H9 (cell line): ENCODE measurements around the gene KRT222. TPM values are rescaled to one million over a fixed set of nuclear protein-coding genes. Genes with fewer than 3 reads are reported as not detected.

Experiments used
- DNase-seq: peaks from one replicate; pipeline ENCODE4 v3.0.0-alpha.2; 2017
- H2AFZ ChIP-seq: one replicate; pipeline ENCODE4 v1.6.1; 2013; ENCODE audit warnings: mild to moderate bottlenecking, low read length, control low read depth, moderate library complexity
- H2AK5ac ChIP-seq: 2 replicates; pipeline ENCODE4 v1.6.1; 2013; ENCODE audit warnings: low read length, control low read depth, mixed read lengths; ENCODE audit not compliant: insufficient read length
- H2BK120ac ChIP-seq: one replicate; pipeline ENCODE4 v1.6.1; 2013; ENCODE audit warnings: low read depth, mild to moderate bottlenecking, low read length, control low read depth, inconsistent platforms; ENCODE audit not compliant: poor library complexity, severe bottlenecking
- H2BK12ac ChIP-seq: 2 replicates; pipeline ENCODE4 v1.6.1; 2013; ENCODE audit warnings: low read length, control low read depth, mixed read lengths, low read depth; ENCODE audit not compliant: insufficient read length
- H2BK15ac ChIP-seq: 2 replicates; pipeline ENCODE4 v1.6.1; 2013; ENCODE audit warnings: low read depth, low read length, control low read depth
- H2BK20ac ChIP-seq: one replicate; pipeline ENCODE4 v1.6.1; 2013; ENCODE audit warnings: low read depth, mild to moderate bottlenecking, low read length, control low read depth, inconsistent platforms; ENCODE audit not compliant: poor library complexity, severe bottlenecking
- H2BK5ac ChIP-seq: 2 replicates; pipeline ENCODE4 v1.6.1; 2013; ENCODE audit warnings: low read length, control low read depth, mixed read lengths; ENCODE audit not compliant: insufficient read length
- H3K14ac ChIP-seq: 2 replicates; pipeline ENCODE4 v1.6.1; 2013; ENCODE audit warnings: low read length, control low read depth; ENCODE audit not compliant: insufficient read depth
- H3K18ac ChIP-seq: 2 replicates; pipeline ENCODE4 v1.6.1; 2013; ENCODE audit warnings: low read depth, mild to moderate bottlenecking, mixed read lengths, low read length, control low read depth; ENCODE audit not compliant: insufficient read length
- H3K23ac ChIP-seq: 2 replicates; pipeline ENCODE4 v1.6.1; 2013; ENCODE audit warnings: low read length, control low read depth, mixed read lengths, low read depth; ENCODE audit not compliant: insufficient read length
- H3K23me2 ChIP-seq: 2 replicates; pipeline ENCODE4 v1.6.1; 2013; ENCODE audit warnings: low read depth, mild to moderate bottlenecking, mixed read lengths, low read length, control low read depth; ENCODE audit not compliant: insufficient read length, poor library complexity, severe bottlenecking
- H3K27ac ChIP-seq: 2 replicates; pipeline ENCODE4 v1.5.1; 2013; ENCODE audit warnings: low read length, control low read depth, mixed read lengths, low read depth; ENCODE audit not compliant: insufficient read length
- H3K27me3 ChIP-seq: 2 replicates; pipeline ENCODE4 v1.6.1; 2013; ENCODE audit warnings: low read length, control low read depth, inconsistent platforms; ENCODE audit not compliant: insufficient read depth
- H3K4ac ChIP-seq: 2 replicates; pipeline ENCODE4 v1.6.1; 2013; ENCODE audit warnings: low read depth, mild to moderate bottlenecking, control low read depth, inconsistent platforms, low read length, moderate library complexity
- H3K4me1 ChIP-seq: 2 replicates; pipeline ENCODE4 v1.6.1; 2013; ENCODE audit warnings: low read length, control low read depth, inconsistent platforms; ENCODE audit not compliant: insufficient read depth
- H3K4me2 ChIP-seq: 2 replicates; pipeline ENCODE4 v1.6.1; 2013; ENCODE audit warnings: low read length, control low read depth, mixed read lengths; ENCODE audit not compliant: insufficient read length, insufficient read depth
- H3K56ac ChIP-seq: 2 replicates; pipeline ENCODE4 v1.6.1; 2013; ENCODE audit warnings: low read depth, mild to moderate bottlenecking, mixed read lengths, low read length, control low read depth; ENCODE audit not compliant: insufficient read length
- H3K79me1 ChIP-seq: 2 replicates; pipeline ENCODE4 v1.6.1; 2013; ENCODE audit warnings: low read depth, mild to moderate bottlenecking, moderate library complexity, low read length, control low read depth, inconsistent platforms; ENCODE audit not compliant: insufficient read depth, poor library complexity, severe bottlenecking
- H3K79me2 ChIP-seq: 2 replicates; pipeline ENCODE4 v1.6.1; 2013; ENCODE audit warnings: low read length, control low read depth, inconsistent platforms; ENCODE audit not compliant: insufficient read depth
- H3K9ac ChIP-seq: 2 replicates; pipeline ENCODE4 v1.6.1; 2013; ENCODE audit warnings: low read length, control low read depth, mixed read lengths; ENCODE audit not compliant: insufficient read length; ENCODE audit errors: extremely low read depth
- H3K9me3 ChIP-seq: one replicate; pipeline ENCODE4 v1.6.1; 2013; ENCODE audit warnings: low read depth, low read length, inconsistent platforms; ENCODE audit not compliant: control insufficient read depth
- H3T11ph ChIP-seq: one replicate; pipeline ENCODE4 v1.6.1; 2013; ENCODE audit warnings: mild to moderate bottlenecking, low read length, control low read depth, inconsistent platforms
- H4K20me1 ChIP-seq: one replicate; pipeline ENCODE4 v1.6.1; 2013; ENCODE audit not compliant: control insufficient read depth, insufficient read length, insufficient read depth
- H4K5ac ChIP-seq: 2 replicates; pipeline ENCODE4 v1.6.1; 2013; ENCODE audit warnings: low read depth, mild to moderate bottlenecking, mixed read lengths, low read length, control low read depth; ENCODE audit not compliant: insufficient read length
- H4K8ac ChIP-seq: replicated peaks from 2 replicates; pipeline ENCODE4 v1.6.1; 2013; ENCODE audit warnings: low read length, control low read depth, mixed read lengths, low read depth; ENCODE audit not compliant: insufficient read length
- H4K91ac ChIP-seq: 2 replicates; pipeline ENCODE4 v1.6.1; 2013; ENCODE audit warnings: low read depth, mild to moderate bottlenecking, moderate library complexity, mixed read lengths, low read length, control low read depth; ENCODE audit not compliant: insufficient read length
- H3K27ac Mint-ChIP-seq, 3 experiments: 2 replicates in 2 of 3; 3 replicates in 1 of 3; pipeline ENCODE4 v1.8.0; 2020 to 2021; ENCODE audit warnings: mixed read lengths in 3 of 3, mild to moderate bottlenecking in 1 of 3, moderate library complexity in 1 of 3
- H3K27me3 Mint-ChIP-seq: 2 replicates; pipeline ENCODE4 v1.8.0; 2021; ENCODE audit warnings: low read depth, mild to moderate bottlenecking, moderate library complexity, mixed read lengths
- H3K36me3 Mint-ChIP-seq, 3 experiments: 2 replicates in 2 of 3; 3 replicates in 1 of 3; pipeline ENCODE4 v1.8.0; 2020 to 2021; ENCODE audit warnings: low read depth in 3 of 3, mixed read lengths in 3 of 3; ENCODE audit not compliant: insufficient read depth in 1 of 3
- H3K4me1 Mint-ChIP-seq, 2 experiments: 2 replicates each; pipeline ENCODE4 v1.8.0; 2020; ENCODE audit warnings: mixed read lengths in 2 of 2
- H3K4me3 Mint-ChIP-seq, 2 experiments: 2 replicates in 1 of 2; 3 replicates in 1 of 2; pipeline ENCODE4 v1.8.0; 2020 to 2021; ENCODE audit warnings: mild to moderate bottlenecking in 2 of 2, mixed read lengths in 2 of 2, moderate library complexity in 1 of 2
- H3K9me3 Mint-ChIP-seq, 2 experiments: 2 replicates in 1 of 2; 3 replicates in 1 of 2; pipeline ENCODE4 v1.8.0; 2020; ENCODE audit warnings: mild to moderate bottlenecking in 2 of 2, mixed read lengths in 2 of 2, moderate library complexity in 1 of 2
- WGBS: extraction: QIAGEN DNeasy Blood & Tissue Kit; methylation state at CpG from one replicate; pipeline ENCODE4 v1.1.7; 2013; ENCODE audit warnings: missing lambda C conversion rate, low lambda C conversion rate, mixed read lengths; ENCODE audit not compliant: insufficient read length; ENCODE audit errors: extremely low coverage; 5-methylcytosine and 5-hydroxymethylcytosine counted together
- total RNA-seq: library from RNA; stranded (reverse); gene quantifications from 2 replicates; pipeline ENCODE4 v1.2.1, GENCODE V29; 2021
- TF ChIP-seq, protein P1 (sequence below): fragments of 200-600 bp; sonication (generic); conservative IDR thresholded peaks from 3 replicates; pipeline ENCODE4 v1.8.0; 2021; ENCODE audit warnings: antibody characterized with exemption, mild to moderate bottlenecking

KRT222 gene
- total RNA-seq, 1 experiment from 2014 or later = 0.13 TPM

DNA sequence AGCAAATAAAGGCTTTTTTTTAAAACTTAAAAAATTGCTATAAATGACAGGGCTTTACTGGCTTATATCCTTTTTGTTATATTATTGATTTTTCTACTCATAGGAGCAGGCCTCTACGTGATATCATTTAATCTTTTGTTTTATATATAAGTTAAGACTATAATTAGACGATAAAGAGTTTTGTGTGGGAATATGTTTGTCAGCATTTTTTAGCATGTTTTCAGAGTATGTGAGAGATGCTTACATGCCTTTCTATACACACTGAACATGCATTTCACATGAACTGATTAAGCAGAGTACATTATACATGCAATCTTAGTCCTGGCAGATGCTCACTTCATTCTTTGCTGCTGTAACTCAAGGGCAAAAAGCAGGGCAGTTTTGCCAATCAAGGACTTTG, 7.7 kb upstream of the KRT222 start:
- Mint-ChIP-seq H3K9me3 (no peaks in the 10 kb centered on the region), H3K27ac (no peak overlapping the region), H3K36me3 (no peaks in the 10 kb centered on the region), H3K4me1 (peaks cover 5 to 11% of the 10 kb centered on the region in 2 experiments; a peak in 3 of 4 replicates), H3K4me3 (no peak overlapping the region), H3K27me3 (peaks cover 11% of the 10 kb centered on the region)
- Histone ChIP-seq H3K79me1 (no peaks in the 10 kb centered on the region), H2BK15ac (no peak overlapping the region), H3K4me2 (no peak overlapping the region), H2BK5ac (no peak overlapping the region), H3K9me3 (no peaks in the 10 kb centered on the region), H2AFZ (no peak overlapping the region), H3K23me2 (no peaks in the 10 kb centered on the region), H3K18ac (no peak overlapping the region), H4K8ac (no peak overlapping the region), H3K4ac (no peak overlapping the region), H3K4me1 (peaks cover 4% of the 10 kb centered on the region; the same call in 1 of the 2 replicates), H3K27ac (no peak overlapping the region), H3K14ac (no peak overlapping the region), H2AK5ac (no peak overlapping the region), H3K23ac (no peak overlapping the region), H3K27me3 (no peaks in the 10 kb centered on the region), H2BK12ac (no peak overlapping the region), H4K5ac (no peak overlapping the region), H2BK120ac (no peak overlapping the region), H3K9ac (no peak overlapping the region), H3T11ph (no peak overlapping the region), H4K20me1 (no peaks in the 10 kb centered on the region), H2BK20ac (no peak overlapping the region), H4K91ac (no peak overlapping the region), H3K56ac (no peak overlapping the region), H3K79me2 (no peaks in the 10 kb centered on the region)
- no CpG with 5 or more reads among the region's 2 CpGs for WGBS
- no peak for DNase-seq
- TF ChIP-seq, protein P1, sequence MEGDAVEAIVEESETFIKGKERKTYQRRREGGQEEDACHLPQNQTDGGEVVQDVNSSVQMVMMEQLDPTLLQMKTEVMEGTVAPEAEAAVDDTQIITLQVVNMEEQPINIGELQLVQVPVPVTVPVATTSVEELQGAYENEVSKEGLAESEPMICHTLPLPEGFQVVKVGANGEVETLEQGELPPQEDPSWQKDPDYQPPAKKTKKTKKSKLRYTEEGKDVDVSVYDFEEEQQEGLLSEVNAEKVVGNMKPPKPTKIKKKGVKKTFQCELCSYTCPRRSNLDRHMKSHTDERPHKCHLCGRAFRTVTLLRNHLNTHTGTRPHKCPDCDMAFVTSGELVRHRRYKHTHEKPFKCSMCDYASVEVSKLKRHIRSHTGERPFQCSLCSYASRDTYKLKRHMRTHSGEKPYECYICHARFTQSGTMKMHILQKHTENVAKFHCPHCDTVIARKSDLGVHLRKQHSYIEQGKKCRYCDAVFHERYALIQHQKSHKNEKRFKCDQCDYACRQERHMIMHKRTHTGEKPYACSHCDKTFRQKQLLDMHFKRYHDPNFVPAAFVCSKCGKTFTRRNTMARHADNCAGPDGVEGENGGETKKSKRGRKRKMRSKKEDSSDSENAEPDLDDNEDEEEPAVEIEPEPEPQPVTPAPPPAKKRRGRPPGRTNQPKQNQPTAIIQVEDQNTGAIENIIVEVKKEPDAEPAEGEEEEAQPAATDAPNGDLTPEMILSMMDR = no peak
